Calu3 (cell line): Measurements from ENCODE around the gene ZNF335. TPM values are rescaled to one million over a fixed set of nuclear protein-coding genes. Genes with fewer than 3 reads are reported as not detected.

ENCODE experiments used
- BruUV-seq: library from RNA; stranded (reverse); fragments of 400-500 nt; replicated peaks from 2 replicates; lab custom pipeline; 2021; lab: Mats Ljungman, UMichigan
- CTCF ChIA-PET: fragments of 300-600 bp; sonication (Branson Sonifier 250); formaldehyde crosslinking; loops from one replicate; lab custom pipeline; 2022; ENCODE audit warnings: antibody characterized with exemption; lab: Charles Lee
- DNase-seq: peaks from one replicate; pipeline ENCODE4 v3.0.0; 2022
- H3K27ac Mint-ChIP-seq: one replicate; pipeline ENCODE4 v1.8.0; 2022; ENCODE audit warnings: mixed read lengths; ENCODE audit not compliant: unreplicated experiment
- H3K27me3 Mint-ChIP-seq: one replicate; pipeline ENCODE4 v1.8.0; 2022; ENCODE audit warnings: mixed read lengths; ENCODE audit not compliant: unreplicated experiment
- H3K36me3 Mint-ChIP-seq: one replicate; pipeline ENCODE4 v1.8.0; 2022; ENCODE audit warnings: mild to moderate bottlenecking, moderate library complexity, mixed read lengths; ENCODE audit not compliant: insufficient read depth, unreplicated experiment
- H3K4me1 Mint-ChIP-seq: one replicate; pipeline ENCODE4 v1.8.0; 2022; ENCODE audit warnings: mild to moderate bottlenecking, low read depth, mixed read lengths; ENCODE audit not compliant: unreplicated experiment
- H3K4me3 Mint-ChIP-seq: one replicate; pipeline ENCODE4 v1.8.0; 2022; ENCODE audit warnings: mild to moderate bottlenecking, low read depth, moderate library complexity, mixed read lengths; ENCODE audit not compliant: unreplicated experiment
- H3K9me3 Mint-ChIP-seq: one replicate; pipeline ENCODE4 v1.8.0; 2022; ENCODE audit warnings: low read depth, mixed read lengths; ENCODE audit not compliant: unreplicated experiment
- CTCF ChIP-seq: fragments of 200-600 bp; IDR thresholded peaks from one replicate; pipeline ENCODE4 v1.8.0; 2022; ENCODE audit warnings: antibody characterized with exemption; ENCODE audit not compliant: unreplicated experiment
- intact Hi-C: fragments of 100-400 bp; cut with micrococcal nuclease; formaldehyde crosslinking; loops from one replicate; pipeline ENCODE4 v1.10.0; 2022; ENCODE audit not compliant: unreplicated experiment
- total RNA-seq: library from RNA; stranded (reverse); gene quantifications from 2 replicates; pipeline ENCODE4 v1.2.3, GENCODE V29; 2022

Gene ZNF335
- total RNA-seq, 1 experiment from 2014 or later = 31.9 TPM

GRCh38 chr20:45964006-45964400 is 8.0 kb downstream of the ZNF335 start:
- no peak for TF ChIP-seq CTCF
- no TSS peak for BruUV-seq
- no peak for DNase-seq
- peaks cover 49% of the 10 kb centered on the region for H3K36me3 Mint-ChIP-seq
- no peak overlapping the region for H3K4me3 Mint-ChIP-seq
- no peaks in the 10 kb centered on the region for H3K4me1 Mint-ChIP-seq
- CTCF ChIA-PET = no interaction called here
- H3K27me3 Mint-ChIP-seq = no peaks in the 10 kb centered on the region
- H3K27ac Mint-ChIP-seq = no peak overlapping the region
- H3K9me3 Mint-ChIP-seq = no peaks in the 10 kb centered on the region
- intact Hi-C loops = no loop called here

- TF ChIP-seq CTCF = peak; percentile 58
- Mint-ChIP-seq H3K9me3 (no peaks in the 10 kb centered on the region), H3K4me1 (no peaks in the 10 kb centered on the region), H3K4me3 (no peak overlapping the region), H3K36me3 (peaks cover 53% of the 10 kb centered on the region), H3K27me3 (no peaks in the 10 kb centered on the region), H3K27ac (no peak overlapping the region)
- CTCF ChIA-PET = interaction anchor here (1.1 kb wide), 1 partner anchor 7 kb away, joined by 3 read pairs; no protein-coding TSS in a partner anchor
- intact Hi-C loops = loop anchor here (2.0 kb wide), 1 partner anchor 165 kb away; no protein-coding TSS in a partner anchor
- peak; percentile 34 for DNase-seq
- no TSS peak for BruUV-seq
Observed at GRCh38 chr20:45963059-45964005, 8.7 kb downstream of the ZNF335 start.

- intact Hi-C loops = loop anchor here (2.0 kb wide), 1 partner anchor 163 kb away; no protein-coding TSS in a partner anchor
- no peak overlapping the region for H3K27ac Mint-ChIP-seq
- TF ChIP-seq CTCF = no peak
- no peak for DNase-seq
- no peak overlapping the region for H3K4me3 Mint-ChIP-seq
- no peaks in the 10 kb centered on the region for H3K9me3 Mint-ChIP-seq
- peaks cover 55% of the 10 kb centered on the region for H3K36me3 Mint-ChIP-seq
- no peaks in the 10 kb centered on the region for H3K4me1 Mint-ChIP-seq
- CTCF ChIA-PET = interaction anchor here (0.6 to 1.7 kb wide), 3 partner anchors 8 to 225 kb away, joined by 3 to 5 read pairs (median 4); no protein-coding TSS in a partner anchor
- H3K27me3 Mint-ChIP-seq = no peaks in the 10 kb centered on the region
- BruUV-seq = no TSS peak
Observed at GRCh38 chr20:45962031-45962755, 9.8 kb downstream of the ZNF335 start.

- H3K4me3 Mint-ChIP-seq = no peak overlapping the region
- CTCF ChIA-PET = interaction anchor here (1.1 to 1.7 kb wide), 2 partner anchors 10 to 11 kb away, joined by 3 to 4 read pairs; no protein-coding TSS in a partner anchor
- no peak overlapping the region for H3K27ac Mint-ChIP-seq
- no peaks in the 10 kb centered on the region for H3K9me3 Mint-ChIP-seq
- no peaks in the 10 kb centered on the region for H3K4me1 Mint-ChIP-seq
- TF ChIP-seq CTCF = no peak
- DNase-seq = no peak
- H3K36me3 Mint-ChIP-seq = peaks cover 56% of the 10 kb centered on the region
- intact Hi-C loops = no loop called here
- H3K27me3 Mint-ChIP-seq = no peaks in the 10 kb centered on the region
- BruUV-seq = no TSS peak
Observed at GRCh38 chr20:45959956-45960630, 11.9 kb downstream of the ZNF335 start.
